ENCODE data around the gene ACADSB. TPM values are rescaled to one million over a fixed set of nuclear protein-coding genes. Genes with fewer than 3 reads are reported as not detected.

Gene ACADSB
- total and polyA plus RNA-seq, 2 experiments from 2014 or later: 3.7 to 6.5 TPM

- H3K36me3 Mint-ChIP-seq (ENCODE audit: low read depth): no peaks in the 10 kb centered on the region
- Histone ChIP-seq H3F3A (replicated peaks; ENCODE audit: low read depth) (no peaks in the 10 kb centered on the region), H3K4me2 (no peak overlapping the region), H3K79me2 (replicated peaks; ENCODE audit: insufficient read depth) (no peaks in the 10 kb centered on the region), H3K4me3 (no peak overlapping the region), H4K20me1 (replicated peaks; ENCODE audit: insufficient read depth) (no peaks in the 10 kb centered on the region), H3K4me1 (ENCODE audit: insufficient read depth) (no peaks in the 10 kb centered on the region), H3K27me3 (ENCODE audit: insufficient read depth) (no peaks in the 10 kb centered on the region), H3K9me2 (ENCODE audit: insufficient read depth) (peaks cover 9% of the 10 kb centered on the region; the same call in 1 of the 2 replicates), H3K27ac (ENCODE audit: low read depth) (no peak overlapping the region), H3K36me3 (ENCODE audit: insufficient read depth) (no peaks in the 10 kb centered on the region), H2AFZ (no peak overlapping the region)
- no peak overlapping the region for H3K4me3 Mint-ChIP-seq
- TF ChIP-seq JUNB (IDR thresholded peaks at IDR 0.05; ENCODE audit: unreplicated experiment) (no peak), REST (IDR thresholded peaks at IDR 0.05; ENCODE audit: unreplicated experiment) (no peak), ZNF114 (CRISPR knock-in tag; IDR thresholded peaks at IDR 0.05) (no peak), ETS1 (IDR thresholded peaks at IDR 0.05) (no peak), POLR2AphosphoS5 (IDR thresholded peaks at IDR 0.05; ENCODE audit: low read depth) (no peak), CREB1 (CRISPR knock-in tag; IDR thresholded peaks at IDR 0.05; ENCODE audit: low read depth) (no peak), NANOG (IDR thresholded peaks at IDR 0.05; ENCODE audit: borderline replicate concordance) (no peak), ZNF462 (CRISPR knock-in tag; IDR thresholded peaks at IDR 0.05) (no peak), EZH2 (IDR thresholded peaks at IDR 0.05; ENCODE audit: low read depth, unreplicated experiment) (no peak), CTCF (conservative IDR thresholded peaks at IDR 0.05; ENCODE audit: low read depth in 2 of 2) (no peak), STAT1 (IDR thresholded peaks at IDR 0.05; ENCODE audit: unreplicated experiment) (no peak), EZH2phosphoT487 (IDR thresholded peaks at IDR 0.05; ENCODE audit: unreplicated experiment) (no peak)
- no peaks in the 10 kb centered on the region for H3K9me3 Mint-ChIP-seq
- DNase-seq (ENCODE audit: low spot score) (no peak), ATAC-seq (no peak)
- no peak overlapping the region for H3K27ac Mint-ChIP-seq
- peaks cover 3% of the 10 kb centered on the region for H3K27me3 Mint-ChIP-seq (ENCODE audit: insufficient read depth, low read depth, poor library complexity)
- H3K4me1 Mint-ChIP-seq: no peaks in the 10 kb centered on the region
These were observed 53.1 kb downstream of the ACADSB start for GRCh38 chr10:123061865-123062264.
